HEK293T (cell line): ENCODE measurements around the gene RNF7.
"Not testable (repeated sequence)": the region's sequence is repeated elsewhere in the genome, so short reads cannot be mapped to it uniquely, and the experiment has no call there.

Source experiments
- ARNT ChIP-seq: fragments of 450-650 bp; IDR thresholded peaks from 2 replicates; pipeline ENCODE4 v1.6.1; 2017; ENCODE audit warnings: mild to moderate bottlenecking
- BHLHE40 ChIP-seq: fragments of 450-650 bp; IDR thresholded peaks from 2 replicates; pipeline ENCODE4 v1.6.1; 2016; ENCODE audit warnings: mild to moderate bottlenecking, moderate library complexity, borderline replicate concordance
- CTBP1 ChIP-seq: fragments of 450-650 bp; IDR thresholded peaks from 2 replicates; pipeline ENCODE4 v1.6.1; 2016; ENCODE audit warnings: borderline replicate concordance
- ELF4 ChIP-seq: fragments of 450-650 bp; IDR thresholded peaks from 2 replicates; pipeline ENCODE4 v1.6.1; 2017; ENCODE audit warnings: antibody characterized with exemption
- FOXA1 ChIP-seq: fragments of 450-650 bp; IDR thresholded peaks from 2 replicates; pipeline ENCODE4 v1.6.1; 2016; ENCODE audit warnings: mild to moderate bottlenecking
- FOXK2 ChIP-seq: fragments of 450-650 bp; IDR thresholded peaks from 2 replicates; pipeline ENCODE4 v1.6.1; 2016; ENCODE audit warnings: mild to moderate bottlenecking
- FOXM1 ChIP-seq: fragments of 450-650 bp; IDR thresholded peaks from 2 replicates; pipeline ENCODE4 v1.6.1; 2017; ENCODE audit warnings: mild to moderate bottlenecking, borderline replicate concordance
- HDGF ChIP-seq: fragments of 450-650 bp; IDR thresholded peaks from 2 replicates; pipeline ENCODE4 v1.6.1; 2017; ENCODE audit warnings: antibody characterized with exemption, borderline replicate concordance
- NFRKB ChIP-seq: fragments of 450-650 bp; IDR thresholded peaks from 2 replicates; pipeline ENCODE4 v1.6.1; 2016; ENCODE audit warnings: mild to moderate bottlenecking, moderate library complexity
- SP1 ChIP-seq: fragments of 450-650 bp; IDR thresholded peaks from 2 replicates; pipeline ENCODE4 v1.6.1; 2017
- SUZ12 ChIP-seq: fragments of 450-650 bp; IDR thresholded peaks from 2 replicates; pipeline ENCODE4 v1.6.1; 2016; ENCODE audit warnings: mild to moderate bottlenecking
- TARDBP ChIP-seq: fragments of 450-650 bp; IDR thresholded peaks from 2 replicates; pipeline ENCODE4 v1.6.1; 2016
- ZNF384 ChIP-seq: fragments of 450-650 bp; IDR thresholded peaks from 2 replicates; pipeline ENCODE4 v1.6.1; 2016
- TF ChIP-seq, protein P1 (sequence below): fragments of 450-650 bp; IDR thresholded peaks from 2 replicates; pipeline ENCODE4 v1.6.1; 2016

DNA sequence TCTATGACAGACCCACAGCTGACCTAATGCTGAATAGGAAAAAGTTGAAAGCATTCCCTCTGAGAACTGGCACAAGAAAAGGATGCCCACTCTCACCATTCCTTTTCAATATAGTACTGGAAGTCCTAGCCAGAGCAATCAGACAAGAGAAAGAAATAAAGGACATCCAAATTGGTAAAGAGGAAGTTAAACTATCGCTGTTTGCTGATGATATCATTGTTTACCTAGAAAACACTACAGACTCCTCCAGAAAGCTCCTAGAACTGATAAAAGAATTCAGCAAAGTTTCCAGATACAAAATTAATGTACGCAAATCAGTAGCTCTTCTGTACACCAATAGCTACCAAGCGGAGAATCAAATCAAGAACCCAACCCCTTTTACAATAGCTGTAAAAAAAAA, 34.7 kb upstream of the RNF7 start:
- TF ChIP-seq BHLHE40, NFRKB, FOXK2, SP1, SUZ12, TARDBP, FOXA1, ARNT, CTBP1, ZNF384, FOXM1, HDGF, ELF4: not testable (repeated sequence)
- TF ChIP-seq, protein P1, sequence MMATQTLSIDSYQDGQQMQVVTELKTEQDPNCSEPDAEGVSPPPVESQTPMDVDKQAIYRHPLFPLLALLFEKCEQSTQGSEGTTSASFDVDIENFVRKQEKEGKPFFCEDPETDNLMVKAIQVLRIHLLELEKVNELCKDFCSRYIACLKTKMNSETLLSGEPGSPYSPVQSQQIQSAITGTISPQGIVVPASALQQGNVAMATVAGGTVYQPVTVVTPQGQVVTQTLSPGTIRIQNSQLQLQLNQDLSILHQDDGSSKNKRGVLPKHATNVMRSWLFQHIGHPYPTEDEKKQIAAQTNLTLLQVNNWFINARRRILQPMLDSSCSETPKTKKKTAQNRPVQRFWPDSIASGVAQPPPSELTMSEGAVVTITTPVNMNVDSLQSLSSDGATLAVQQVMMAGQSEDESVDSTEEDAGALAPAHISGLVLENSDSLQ = not testable (repeated sequence)
